GM12873 (cell line): ENCODE measurements around the gene PSMD1.

Experiments
- TF ChIP-seq, protein P1 (sequence below): IDR thresholded peaks from 2 replicates; pipeline ENCODE4 v1.5.1; 2012; ENCODE audit warnings: low read depth, mild to moderate bottlenecking, moderate library complexity, low read length, control low read depth; ENCODE audit not compliant: insufficient read depth; ENCODE audit errors: missing control alignments

The PSMD1 gene

DNA sequence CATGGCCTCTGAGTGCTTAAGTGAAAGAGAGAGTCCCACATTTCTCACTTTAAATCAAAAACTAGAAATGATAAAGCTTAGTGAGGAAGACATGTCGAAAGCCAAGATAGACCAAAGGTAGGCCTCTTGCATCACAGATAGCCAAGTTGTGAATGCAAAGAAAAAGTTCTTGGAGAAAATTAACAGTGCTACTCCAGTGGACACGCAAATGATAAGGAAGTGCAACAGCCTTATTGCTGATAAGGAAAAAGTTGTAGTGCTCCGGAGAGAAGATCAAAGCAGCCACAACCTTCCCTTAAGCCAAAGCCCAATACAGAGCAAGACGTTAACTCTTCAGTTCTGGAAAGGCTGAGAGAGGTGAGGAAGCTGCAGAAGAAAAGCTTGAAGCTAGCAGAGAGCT is 32.1 kb downstream of the PSMD1 start:
- TF ChIP-seq, protein P1, sequence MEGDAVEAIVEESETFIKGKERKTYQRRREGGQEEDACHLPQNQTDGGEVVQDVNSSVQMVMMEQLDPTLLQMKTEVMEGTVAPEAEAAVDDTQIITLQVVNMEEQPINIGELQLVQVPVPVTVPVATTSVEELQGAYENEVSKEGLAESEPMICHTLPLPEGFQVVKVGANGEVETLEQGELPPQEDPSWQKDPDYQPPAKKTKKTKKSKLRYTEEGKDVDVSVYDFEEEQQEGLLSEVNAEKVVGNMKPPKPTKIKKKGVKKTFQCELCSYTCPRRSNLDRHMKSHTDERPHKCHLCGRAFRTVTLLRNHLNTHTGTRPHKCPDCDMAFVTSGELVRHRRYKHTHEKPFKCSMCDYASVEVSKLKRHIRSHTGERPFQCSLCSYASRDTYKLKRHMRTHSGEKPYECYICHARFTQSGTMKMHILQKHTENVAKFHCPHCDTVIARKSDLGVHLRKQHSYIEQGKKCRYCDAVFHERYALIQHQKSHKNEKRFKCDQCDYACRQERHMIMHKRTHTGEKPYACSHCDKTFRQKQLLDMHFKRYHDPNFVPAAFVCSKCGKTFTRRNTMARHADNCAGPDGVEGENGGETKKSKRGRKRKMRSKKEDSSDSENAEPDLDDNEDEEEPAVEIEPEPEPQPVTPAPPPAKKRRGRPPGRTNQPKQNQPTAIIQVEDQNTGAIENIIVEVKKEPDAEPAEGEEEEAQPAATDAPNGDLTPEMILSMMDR = no peak

DNA sequence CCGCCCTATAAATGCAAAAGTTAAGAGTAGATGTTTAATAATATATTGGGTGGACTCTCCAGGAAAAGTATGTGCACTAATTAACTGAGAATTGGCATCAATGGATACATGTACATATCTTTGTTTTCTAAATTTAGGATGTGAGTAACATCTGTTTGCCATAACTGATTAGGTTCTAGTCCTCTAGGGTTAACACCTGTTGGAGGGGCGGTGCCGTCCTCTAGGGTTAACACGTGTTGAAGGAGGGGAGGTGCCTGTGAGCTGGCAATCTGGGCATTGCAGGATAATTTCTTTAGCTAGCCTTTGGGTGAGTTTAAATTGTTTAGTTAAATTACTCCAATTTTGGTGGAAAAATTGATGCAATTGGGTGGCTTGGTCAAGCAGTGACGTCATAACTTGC is 37.3 kb downstream of the PSMD1 start:
- TF ChIP-seq, protein P1 = no peak

DNA sequence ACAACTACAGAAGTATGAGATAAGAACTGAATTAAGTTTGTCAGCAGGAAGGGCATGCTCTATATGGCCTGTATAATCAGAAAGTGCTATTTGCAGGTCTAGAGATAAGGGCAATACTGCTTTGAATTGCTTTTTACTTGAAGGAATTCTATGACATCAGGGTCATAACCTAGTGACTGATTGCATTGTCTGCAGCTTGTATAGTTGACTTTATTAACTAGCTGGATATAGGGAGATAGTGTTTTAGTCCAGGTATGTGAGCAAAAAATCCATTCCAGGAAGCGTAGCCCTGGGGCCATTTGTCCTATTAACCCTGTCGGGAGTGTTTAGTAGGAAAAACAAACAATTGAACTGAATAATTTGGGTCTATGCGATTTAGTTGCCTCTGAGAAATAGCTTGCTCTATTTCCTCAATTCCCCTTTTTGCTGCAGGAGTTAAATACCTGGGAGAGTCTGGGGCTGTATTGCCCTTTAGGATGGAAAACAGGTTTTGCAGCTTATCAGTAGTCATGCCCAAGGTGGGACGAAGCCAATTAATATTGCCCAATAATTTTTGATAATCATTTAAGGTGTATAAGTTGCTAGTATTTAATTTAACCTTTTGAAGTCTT is 38.2 kb downstream of the PSMD1 start:
- TF ChIP-seq, protein P1 = no peak

DNA sequence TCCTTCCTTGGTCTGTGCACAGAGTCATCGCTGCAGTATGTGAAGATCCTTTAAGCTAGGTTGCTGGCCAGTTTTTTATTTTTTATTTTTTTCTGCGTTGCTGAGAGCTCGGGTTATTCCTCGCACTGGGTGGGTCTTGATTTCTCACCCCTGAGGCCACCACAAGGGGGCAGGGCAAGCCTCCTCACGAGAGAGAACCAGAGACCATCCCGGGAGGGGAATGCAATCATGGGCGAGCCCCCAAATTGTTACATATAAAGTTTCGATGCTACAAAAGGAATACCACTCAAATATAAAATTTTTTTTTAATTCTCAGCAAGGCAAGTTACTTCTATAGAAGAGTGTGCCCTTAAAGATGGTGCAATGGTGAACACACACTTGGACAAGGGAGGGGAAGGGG is 43.3 kb downstream of the PSMD1 start:
- TF ChIP-seq, protein P1 = no peak

DNA sequence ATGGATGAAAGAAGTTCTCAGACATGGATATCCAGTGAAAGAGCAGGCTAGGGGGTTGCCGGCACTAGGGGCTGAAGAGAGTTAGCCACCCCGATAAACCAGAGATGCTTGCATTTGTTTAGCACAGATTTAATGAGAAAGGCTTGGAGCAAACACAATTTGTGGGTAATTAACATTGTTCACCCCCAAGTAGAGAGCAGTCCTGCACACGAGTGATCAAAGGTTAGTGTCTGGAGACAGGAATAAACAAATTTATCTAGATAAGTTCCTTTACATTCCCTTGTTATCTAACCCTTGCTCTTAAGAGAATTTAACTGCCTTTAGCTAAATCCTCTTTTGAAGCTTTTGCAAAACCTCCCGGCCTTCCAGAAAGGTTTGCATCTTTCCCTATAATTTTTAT is 44.3 kb downstream of the PSMD1 start:
- TF ChIP-seq, protein P1 = no peak

DNA sequence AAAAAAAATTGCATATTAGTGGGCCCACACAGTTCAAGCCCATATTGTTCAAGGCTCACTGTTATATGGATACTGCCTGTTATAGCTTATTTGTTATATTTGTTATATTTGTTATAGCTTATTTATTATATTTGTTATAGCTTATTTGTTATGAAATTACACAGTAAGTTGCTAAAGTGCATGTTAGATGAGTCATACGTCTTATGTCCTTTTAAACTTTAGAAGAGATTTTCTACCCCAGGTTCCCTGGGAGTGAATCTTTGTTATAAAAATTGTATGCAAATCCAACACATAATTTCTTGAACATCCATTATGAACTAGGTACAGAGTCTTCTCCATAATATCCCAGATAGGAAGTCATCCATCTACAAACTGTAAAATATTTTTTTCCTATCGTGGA is 46.1 kb downstream of the PSMD1 start:
- TF ChIP-seq, protein P1 = no peak

DNA sequence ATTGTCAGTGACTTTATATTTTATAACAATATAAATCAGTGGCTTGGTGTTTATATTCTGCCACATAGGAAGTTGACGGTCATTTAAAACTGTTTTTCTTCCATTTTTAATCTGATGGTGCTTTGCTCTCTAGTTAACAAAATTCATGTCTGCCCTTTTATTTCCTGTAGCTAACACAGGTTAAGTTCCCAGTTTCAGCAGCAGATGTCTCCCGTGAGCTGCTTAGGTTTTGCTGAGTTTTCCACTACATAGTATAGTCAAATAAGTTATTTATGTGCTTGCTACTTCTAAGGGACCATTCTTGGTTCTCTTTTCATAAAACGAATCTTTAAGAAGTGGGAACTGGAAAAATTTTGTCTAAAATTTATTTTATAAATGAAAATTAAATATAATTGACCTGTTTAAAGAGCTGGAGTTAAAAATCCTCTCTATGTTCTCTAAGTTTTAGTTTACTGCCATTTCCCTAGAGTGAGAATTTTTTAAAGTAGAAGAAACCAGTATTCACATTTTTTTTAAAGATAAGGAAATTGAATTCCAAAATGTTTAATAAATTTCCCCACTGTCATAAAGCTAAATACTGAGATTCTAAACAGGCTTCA is 47.5 kb downstream of the PSMD1 start:
- TF ChIP-seq, protein P1 = peak; percentile 77
